Globus pallidus (tissue), 1 donor: Measurements from ENCODE around the gene LIX1L.

ENCODE experiments used
- DNase-seq: peaks from one replicate; pipeline ENCODE4 v3.0.0-alpha.2; 2015; ENCODE audit warnings: low spot score

LIX1L gene

DNA sequence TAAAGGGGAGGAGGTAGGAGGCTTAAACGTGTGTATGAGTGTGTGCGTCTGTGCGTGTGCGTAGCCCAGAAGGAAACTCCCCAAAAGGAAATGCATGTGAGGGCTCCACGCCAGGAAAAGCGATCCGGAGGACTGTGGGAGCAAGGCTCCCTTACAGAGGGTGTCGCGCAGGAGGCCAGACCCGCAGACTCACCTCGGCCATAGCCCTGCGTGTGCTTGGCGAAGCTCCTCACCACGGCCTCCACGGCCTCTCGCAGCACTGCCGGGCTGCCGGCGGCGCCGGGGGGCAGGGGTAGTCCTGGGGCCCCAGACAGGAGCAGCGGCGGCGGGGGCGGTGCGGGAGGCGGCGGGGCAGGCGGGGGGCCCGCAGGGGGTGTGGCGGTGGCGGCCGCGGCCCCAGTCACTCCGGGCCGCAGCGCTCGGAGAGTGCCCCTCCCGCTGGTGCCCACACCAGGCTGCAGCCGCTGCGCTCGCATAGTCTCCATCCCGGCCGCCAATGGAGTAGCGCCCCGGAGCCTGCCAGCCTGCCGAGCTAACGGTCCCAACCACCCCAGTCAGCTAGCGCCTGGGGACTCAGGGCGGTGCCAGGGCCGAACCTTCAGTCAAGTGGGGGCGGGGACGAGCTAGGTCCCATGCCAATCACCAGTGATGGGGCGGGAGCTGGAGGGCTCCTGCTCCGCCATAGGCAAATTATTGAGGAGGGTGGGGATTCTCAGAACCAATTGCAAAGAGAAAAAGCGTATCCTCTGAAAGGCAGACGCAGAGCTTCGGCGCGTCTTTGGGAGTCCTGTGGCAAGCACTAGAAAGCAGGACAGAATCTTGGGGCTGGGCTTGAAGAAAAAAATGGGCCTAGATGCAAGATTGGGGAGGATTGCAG is at the start of gene LIX1L:
Gene LIX1L, minus strand, starts transcription at position 575 of the 877 bp plus-strand sequence. Its CDS starts 90 bp downstream, at position 485.
- DNase-seq, result peak; percentile 99

DNA sequence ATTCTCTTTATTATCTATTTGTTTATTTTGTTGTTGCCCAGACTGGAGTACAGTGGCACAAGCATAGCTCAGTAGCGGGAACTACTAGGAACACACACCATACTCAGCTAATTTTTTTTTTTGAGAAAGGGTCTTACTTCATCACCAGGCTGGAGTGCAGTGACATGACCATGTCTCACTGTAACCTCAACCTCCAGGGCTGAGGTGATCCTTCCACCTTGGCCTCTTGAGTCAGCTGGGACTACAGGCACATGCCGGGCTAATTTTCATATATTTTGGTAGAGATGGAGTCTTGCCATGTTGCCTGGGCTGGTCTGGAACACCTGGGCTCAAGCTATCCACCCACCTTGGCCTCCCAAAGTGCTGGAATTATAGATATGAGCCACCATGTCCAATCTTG is 43.9 kb upstream of the LIX1L start:
- no peak for DNase-seq

DNA sequence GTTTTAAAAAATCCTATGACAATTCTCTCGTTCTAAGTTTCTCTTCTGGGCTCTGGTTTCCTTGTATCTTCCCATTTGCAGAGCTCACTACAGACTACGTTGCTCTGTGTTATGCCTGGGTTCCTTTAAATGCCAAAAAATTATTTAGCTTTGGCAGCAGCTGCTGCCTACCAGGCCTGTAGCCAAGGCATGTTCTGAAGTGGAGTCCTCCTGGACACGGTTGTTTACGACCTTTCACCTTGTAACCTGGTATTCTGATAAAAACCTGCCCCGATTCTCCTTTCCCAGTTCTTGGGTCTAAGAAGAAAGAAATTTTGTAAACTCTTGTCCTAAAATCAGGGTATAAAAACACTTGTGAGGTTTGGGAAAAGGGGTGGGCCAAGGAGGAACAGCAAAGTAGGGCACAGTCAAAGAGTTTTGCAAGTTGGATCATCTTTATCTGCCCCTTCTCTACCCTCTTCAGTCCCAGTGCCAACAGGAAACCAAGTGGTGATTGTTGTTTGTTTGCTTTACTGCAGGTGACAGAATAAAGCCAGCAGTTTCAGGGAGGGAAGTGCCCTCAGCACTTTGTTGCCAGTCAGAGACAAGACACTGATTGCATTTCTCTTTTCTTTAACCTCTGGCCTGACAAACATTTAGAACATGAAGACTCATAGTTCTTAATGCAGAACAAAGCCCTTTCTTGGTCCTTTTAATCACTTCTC is 41.7 kb upstream of the LIX1L start:
- DNase-seq, result no peak

GRCh38 chr1:145997718-145998023 is 39.9 kb upstream of the LIX1L start:
- peak; percentile 49 for DNase-seq

DNA sequence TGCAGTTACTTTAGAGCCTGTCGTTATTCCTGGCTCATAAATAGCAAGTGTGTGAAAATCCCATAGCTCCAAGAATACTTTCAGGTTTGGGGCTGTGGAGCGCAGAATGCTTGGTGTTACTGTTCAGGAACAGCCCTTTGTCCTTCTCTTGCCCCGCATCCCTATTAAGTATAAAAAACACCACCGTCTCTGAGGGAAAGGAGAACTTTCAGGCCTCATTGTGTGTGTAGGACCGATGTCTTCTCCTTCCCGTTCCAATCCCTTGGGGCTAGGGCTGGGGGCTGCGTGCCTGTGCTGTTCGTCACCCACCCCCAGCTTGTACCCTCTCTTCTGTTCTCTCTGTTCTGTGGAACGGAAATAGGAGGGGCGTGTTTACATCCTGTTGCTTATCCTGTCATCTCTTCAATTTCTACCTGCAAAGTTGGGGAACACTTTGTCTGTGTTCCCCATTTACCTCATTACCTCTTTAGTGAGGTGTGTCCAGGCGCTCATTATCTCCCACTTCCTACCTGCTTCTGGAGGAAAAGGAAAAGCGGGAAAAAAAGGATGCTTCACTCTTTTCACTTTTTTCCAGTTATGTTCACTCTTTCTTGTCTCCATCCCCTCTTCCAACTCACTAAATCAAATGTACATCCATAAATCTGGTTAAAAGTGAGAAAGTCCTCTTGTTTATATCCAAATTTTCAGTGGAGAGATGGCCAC is 39.4 kb upstream of the LIX1L start:
- DNase-seq, result no peak

GRCh38 chr1:145996433-145997015 is 38.7 kb upstream of the LIX1L start, which contains the start of gene TXNIP:
Gene TXNIP (minus strand): TSS chr1:145996579. CDS start chr1:145996266, 313 bp downstream.
- DNase-seq, result peak; percentile 99

DNA sequence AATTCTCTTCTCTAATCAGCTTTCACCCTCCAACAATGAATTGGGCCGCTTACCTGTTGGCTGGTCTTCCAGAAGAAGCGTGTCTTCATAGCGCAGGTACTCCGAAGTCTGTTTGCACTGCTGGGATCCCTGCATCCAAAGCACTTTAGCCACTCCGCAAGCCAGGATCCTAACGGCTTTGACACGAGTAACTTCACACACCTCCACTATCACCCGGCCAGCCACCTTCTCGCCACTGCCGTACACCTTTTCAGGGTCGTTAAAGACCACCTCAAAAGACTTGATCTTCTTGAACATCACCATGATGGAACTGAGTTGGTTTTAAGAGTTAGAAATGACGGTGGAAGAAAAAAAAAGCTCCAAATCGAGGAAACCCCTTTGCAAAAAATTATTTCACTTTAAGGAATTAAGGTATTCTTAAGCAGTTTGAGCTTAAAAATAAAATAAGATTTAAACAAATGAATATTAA is 38.2 kb upstream of the LIX1L start:
- DNase-seq, result no peak

DNA sequence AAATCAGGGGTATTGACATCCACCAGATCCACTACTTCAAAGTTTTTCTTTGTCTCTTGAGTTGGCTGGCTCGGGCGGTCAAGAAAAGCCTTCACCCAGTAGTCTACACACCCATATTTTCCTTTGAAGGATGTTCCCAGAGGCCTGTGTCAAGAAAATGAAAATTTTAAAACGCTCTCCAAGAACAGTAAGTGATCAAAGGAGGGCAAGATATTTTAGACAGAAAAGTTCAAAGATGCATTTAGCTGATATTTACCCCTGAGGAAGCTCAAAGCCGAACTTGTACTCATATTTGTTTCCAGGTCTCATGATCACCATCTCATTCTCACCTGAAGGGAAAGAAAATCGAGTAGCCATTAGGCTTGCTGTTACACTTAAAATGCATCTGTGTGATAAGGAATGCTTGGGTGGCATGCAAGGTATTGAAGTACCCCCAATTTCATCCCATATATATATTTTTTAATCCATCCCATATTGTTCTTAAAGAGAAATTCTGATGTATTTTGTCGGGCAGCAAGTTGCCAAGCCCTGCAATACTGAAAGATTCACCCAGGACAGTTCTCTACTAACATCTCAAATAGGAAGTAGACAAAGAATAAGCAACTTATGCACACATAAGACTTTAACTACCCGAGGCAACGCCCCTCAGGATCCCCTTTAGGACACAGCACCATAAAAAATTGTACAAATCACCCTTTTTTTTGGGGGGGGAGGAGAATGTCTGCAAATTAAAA is 37.5 kb upstream of the LIX1L start:
- DNase-seq, result no peak

DNA sequence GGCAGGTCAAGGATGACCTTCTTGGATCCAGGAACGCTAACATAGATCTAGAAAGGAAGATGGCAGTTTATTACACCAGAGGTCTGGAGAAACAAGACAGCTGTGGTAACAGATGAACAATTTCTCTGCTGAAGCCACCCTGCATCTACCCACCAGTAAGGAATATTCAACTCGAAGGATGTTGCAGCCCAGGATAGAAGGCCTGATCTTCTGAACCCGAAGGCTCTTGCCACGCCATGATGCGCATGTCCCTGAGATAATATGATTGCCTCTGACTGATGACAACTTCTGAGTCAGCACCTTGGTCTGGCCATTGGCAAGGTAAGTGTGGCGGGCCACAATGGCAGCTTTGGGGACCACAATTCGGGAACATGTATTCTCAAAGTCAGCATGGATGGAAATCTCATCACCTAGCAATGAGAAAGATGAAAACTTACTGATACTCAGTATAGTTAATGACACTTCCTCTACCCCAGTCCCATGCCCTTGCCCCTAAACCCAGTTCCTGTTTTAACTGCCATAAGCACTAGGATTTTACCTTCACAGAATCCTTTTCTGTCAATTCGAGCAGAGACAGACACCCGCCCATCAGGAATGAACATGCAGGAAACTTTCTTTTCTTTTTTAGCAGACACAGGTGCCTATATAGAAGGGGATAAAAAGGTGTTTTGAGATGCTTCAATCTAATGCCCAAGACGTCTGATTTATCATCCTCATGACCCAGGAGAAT is 36.7 kb upstream of the LIX1L start:
- DNase-seq, result no peak

DNA sequence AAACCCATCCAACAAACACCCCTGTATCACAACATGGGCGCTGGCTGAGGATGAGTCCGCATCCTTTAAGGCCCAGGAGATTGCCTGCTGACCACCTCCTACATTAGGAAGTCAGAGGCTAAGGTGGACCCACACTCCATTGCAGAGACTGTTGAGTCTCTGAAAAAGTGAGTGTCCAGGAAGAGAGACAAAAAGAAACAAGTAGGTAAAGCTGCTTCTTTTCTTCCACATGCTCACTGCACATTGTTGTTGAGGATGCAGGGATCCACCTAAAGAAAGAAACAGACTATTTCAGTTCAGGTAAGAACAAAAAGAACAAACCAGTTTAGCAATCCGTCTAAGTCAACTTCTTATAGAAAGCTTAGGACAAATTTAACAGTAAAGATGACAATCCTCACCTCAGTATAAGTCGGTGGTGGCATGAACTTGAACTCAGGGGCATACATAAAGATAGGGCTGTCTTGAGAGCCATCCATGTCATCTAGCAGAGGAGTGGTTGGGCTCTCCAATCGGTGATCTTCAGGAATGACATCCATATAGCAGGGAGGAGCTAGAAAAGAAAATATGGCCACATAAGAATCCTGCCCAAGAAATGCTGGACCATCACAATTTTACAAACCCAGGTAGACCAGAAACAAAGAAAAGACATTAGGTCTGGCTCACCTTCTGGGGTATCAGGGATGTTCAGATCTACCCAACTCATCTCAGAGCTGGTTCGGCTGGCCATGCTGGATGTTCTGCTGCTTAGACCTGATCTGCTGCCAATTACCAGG is 36.0 kb upstream of the LIX1L start:
- no peak for DNase-seq

- no peak for DNase-seq
Measured at GRCh38 chr1:145992958-145993617, 35.3 kb upstream of the LIX1L start.

- no peak for DNase-seq
Measured at GRCh38 chr1:145992502-145992936, 34.7 kb upstream of the LIX1L start.

- no peak for DNase-seq
Measured at GRCh38 chr1:145991735-145992412, 34.1 kb upstream of the LIX1L start.

DNA sequence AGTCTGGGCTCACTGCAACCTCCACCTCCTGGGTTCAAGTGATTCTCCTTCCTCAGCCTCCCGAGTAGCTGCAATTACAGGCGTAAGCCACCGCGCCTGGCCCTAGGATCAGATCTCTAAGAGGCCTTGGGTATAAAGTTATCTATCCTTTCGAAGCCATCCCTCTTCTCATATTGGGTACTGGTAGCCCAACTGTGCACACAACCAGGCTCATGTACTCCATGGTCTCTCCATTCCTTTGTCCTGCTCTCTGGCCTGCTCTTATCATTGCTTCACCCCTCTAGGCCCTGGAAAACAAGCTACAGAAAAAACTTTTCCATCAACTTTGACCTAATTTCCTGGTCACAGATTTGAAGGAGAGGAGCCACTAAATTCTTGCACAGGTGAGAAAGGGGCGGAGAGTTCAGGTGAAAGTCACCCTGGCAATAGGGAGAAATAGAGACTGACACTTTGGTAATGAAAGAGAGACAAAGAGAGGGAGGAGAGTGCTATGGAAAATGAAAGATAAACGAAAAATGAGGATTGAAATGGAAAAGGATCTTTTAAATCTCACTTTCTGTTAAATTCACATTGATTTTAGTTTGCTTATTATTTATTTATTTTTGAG is 32.5 kb upstream of the LIX1L start:
- DNase-seq, result no peak

DNA sequence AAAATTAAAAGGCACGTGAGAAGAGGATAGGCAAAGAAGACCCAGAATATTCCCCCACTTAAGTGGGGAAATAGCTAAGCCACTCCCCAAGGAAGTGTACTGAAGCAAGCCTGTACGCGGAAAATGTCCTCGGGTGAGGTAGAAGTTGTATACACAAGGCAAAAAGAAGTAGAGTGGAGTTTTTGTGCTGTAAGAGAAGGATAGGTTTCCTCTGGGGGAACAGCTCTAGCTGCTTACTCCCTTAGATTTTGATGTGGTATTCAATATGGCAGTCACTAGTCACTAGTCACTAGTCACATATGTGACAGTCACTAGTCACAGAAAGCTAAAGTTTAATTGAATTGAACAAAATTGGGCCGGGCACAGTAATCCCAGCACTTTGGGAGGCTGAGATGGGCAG is 31.0 kb upstream of the LIX1L start:
- no peak for DNase-seq

DNA sequence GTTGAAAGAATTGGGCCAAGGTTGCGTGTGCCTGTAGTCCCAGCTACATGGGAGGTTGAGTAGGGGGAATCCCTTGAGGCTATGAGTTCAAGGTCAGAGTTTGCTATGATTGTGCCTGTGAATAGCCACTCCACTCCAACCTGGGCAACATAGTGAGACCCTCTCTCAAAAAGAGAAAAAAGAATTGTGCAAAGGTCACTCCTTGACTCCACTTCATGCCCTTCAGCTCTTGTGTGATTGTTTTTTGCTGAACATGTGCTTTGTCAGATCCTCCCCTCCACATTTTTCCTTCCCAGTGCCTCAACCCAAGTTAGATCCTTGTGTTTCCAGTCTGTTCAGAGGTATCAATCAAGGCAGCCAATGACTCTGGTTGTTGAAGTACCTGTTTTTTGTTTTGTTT is 30.1 kb upstream of the LIX1L start:
- no peak for DNase-seq

GRCh38 chr1:145986551-145986950 is 28.7 kb upstream of the LIX1L start:
- DNase-seq, result no peak
